ENCODE results near the gene RBBP8NL.

Gene RBBP8NL, protein sequence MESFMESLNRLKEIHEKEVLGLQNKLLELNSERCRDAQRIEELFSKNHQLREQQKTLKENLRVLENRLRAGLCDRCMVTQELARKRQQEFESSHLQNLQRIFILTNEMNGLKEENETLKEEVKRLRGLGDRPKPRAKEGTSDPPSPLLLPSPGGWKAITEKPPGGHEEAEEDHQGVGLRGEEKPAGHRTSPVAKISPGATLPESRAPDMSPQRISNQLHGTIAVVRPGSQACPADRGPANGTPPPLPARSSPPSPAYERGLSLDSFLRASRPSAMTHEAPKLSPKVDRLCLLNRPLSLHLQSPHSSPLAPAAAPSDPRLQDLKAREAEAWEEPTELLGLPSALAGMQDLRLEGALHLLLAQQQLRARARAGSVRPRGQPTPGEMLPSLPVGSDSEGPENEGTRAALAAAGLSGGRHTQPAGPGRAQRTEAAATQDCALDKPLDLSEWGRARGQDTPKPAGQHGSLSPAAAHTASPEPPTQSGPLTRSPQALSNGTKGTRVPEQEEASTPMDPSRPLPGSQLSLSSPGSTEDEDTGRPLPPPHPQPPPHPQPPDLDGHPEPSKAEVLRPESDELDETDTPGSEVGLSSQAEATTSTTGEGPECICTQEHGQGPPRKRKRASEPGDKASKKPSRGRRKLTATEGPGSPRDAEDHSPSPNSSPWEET

DNA sequence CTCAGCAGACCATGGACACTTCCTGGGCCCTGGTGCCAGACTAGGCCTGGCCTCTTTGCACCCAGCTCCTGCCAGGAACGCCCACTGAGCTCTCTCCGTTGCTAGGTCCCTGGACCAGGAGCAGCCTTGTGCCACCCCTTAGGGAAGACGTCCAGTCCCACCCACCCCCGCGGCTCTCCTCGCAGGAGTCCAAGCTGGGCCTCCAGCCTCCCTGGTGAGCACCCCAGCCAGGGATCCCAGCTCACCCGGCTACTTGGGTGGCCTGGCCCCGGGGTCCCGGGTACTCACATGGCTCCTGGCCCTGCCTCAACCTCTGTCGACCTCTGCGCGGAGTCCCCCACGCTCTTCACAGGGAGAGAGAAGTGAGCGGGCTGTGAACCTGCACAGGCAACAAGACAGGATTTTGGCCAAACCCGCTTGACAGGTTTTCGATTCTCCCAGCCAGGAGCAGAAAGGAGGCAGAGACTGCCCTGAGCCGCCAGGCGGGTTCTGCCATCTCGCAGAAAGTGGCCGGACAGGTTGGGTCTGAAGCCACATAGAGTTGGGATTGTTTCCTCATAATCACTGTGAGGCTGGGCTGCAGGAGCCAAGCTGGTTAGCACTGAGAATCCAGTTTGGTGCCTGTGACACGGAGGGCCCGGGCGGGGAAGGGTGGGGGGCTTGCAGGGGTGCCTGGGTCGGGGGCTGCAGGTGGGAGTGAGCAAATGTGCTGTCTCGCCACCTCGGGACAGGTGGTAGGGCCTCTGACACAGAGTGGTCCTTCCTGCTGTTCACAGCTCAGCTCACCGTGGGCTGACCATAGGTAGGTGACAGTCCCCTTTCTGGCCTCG lies at the start of gene RBBP8NL:
Gene RBBP8NL (minus strand): TSS at position 368 of the 830 bp plus-strand sequence. CDS start 7,892 bp downstream, outside the sequence.
- DNase-seq (ENCODE audit: low read depth in 3 of 3), result no peak

DNA sequence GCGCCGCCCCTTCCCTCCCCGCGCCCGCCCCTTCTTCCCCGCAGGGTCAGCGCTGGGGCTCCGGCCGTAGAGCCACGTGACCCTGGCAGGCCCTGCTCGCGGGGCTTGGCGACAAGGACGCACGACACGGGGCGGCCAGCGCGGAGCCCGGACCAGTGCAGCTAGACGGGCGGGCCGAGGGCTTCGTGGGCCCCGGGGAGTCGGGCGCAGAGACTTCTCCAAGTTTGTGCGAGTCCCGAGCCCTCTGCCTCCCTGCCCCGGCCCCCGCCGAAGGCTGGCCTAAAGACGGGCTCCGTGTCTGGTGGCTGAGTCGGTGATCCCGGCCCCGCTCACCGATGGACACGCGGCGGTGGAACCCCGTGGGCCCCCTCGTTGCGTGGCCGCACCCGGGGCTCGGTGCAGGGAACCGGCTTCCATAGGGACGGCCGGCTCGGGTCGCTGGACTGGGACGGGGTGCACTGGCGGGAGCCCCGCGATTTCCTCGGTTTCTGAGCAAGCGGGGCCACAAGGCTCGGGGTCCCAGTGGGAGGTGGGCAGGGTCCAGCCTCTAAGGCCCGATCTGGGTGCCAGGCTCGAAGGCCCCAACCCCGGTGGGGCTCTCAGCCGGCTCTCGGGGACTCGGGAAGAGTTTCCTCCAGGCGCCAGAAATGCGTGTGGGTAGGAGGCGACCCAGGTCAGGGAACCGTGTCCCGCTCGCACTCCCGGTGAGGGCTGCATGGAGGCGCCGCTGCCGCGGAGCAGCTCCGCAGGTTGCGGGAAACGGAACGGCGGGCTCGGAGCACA lies 48.9 kb upstream of the RBBP8NL start:
- DNase-seq (ENCODE audit: low read depth in 3 of 3), result no peak

DNA sequence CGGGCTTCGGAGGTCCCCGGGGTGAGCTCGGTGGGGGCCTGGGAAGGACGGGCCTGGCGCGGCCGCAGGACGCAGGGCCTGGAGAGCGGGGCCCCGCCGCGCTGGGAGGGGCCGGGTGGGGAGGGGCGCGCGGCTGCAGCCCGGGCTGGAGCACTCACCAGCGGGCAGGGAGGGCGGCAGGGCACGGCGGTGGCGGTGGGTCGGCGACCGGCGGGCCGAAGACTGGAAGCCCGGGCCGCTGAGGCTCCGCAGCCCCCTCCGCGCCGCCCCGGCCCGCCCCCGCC lies 48.4 kb upstream of the RBBP8NL start, which contains the start of gene GATA5:
Gene GATA5 (minus strand): TSS at position 224 of the 284 bp plus-strand sequence. CDS start 474 bp downstream, outside the sequence.
- no peak for DNase-seq (ENCODE audit: low read depth in 3 of 3)

DNA sequence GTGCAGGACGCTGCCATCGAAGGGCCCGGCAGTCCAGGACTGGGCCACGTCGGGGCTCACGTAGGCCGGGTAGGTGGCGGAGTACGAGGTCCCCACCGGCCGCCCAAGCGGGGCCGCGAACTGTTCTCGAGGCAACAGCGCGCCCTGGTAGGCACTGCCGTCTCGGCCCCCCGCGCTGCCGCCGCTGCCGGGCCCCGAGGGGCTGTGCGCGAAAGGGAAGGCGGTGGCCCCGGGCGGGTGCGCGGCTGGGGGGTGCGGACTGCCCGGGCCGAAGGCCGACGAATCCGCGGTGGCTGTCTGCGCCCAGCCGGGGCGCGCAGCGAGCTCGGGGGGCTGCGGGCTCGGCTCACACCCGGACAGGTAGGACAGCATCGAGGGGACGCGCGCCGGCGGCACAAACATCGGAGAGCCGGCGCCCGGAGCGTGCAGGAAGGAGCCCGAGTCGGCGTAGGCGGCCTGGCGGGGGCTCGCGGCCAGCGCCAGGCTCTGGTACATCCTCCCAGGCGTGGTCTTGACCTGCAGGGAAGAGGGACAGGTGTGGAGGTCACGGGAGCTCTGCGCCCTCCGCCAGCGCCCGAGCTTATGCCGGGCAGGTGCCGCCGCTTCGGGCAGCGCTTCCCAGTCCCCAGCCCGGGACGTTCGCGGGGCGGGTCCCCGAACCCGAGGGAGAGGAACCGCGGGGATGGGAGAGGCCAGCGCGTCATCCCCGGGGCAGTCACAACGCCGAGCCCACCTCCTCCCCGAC lies 47.9 kb upstream of the RBBP8NL start:
- DNase-seq (ENCODE audit: low read depth in 3 of 3), result no peak

DNA sequence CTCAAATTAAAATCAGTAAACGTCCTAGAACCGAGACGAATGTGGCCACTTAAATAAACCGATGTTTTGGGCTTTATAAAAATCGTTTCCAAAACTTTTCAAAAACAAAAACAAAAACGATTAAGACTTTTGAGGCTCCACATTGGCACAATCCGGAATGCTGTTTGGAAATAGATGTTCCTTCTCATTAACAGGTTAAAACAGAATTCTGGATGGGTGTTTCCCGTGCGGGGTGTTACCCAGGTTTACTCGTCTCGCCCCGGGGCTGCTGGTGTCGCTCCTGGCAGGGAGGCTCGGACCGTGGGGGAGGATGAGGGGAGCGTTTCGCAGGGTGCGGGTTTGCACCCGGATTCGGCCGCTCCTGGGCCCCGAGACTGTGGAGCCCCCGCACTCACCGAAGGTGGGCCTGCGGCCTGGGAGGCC lies 47.3 kb upstream of the RBBP8NL start:
- DNase-seq (ENCODE audit: low read depth in 3 of 3), result no peak

DNA sequence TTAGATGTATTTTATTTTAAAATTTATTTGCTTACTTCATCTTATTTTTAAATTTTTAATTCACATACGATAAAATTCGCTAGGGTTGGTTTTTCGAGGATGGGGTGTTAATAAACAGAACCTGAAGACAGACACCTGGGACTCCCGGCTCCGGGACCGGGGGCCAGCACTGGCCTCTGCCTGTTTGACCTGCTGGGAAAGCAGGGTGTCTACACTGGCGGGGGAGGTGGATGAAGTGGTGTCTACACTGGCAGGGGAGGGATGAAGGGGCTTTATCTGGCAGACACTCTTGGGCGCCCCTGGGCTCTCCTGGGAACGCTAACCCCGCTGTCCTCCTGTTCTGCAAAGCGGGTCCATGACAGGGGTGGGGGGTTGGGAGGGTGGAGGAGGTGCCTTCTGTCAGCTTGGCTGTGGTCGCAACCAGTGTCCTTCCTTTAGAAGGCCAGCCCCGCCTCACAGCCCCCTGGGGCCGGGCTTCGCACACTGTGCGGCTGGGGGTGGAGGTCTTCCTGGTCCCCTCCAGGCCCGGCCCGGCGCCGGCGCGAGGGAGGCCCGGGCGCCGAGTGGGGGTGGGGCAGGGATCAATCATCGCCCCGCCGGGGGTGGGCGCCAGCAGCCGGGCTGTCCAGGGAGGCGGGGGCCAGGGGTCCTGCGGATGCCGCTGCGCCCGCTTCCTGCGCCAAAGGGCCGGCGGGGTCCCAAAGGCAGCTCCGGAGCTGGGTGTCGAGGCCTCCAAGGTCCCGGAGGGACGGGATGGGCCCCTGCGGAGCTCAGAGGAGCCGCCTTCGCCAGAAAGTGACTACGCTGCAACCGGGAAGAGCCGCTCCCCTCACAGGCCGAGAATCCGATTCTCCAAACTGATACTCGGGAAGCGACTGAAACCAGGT lies 46.6 kb upstream of the RBBP8NL start:
- no peak for DNase-seq (ENCODE audit: low read depth in 3 of 3)

DNA sequence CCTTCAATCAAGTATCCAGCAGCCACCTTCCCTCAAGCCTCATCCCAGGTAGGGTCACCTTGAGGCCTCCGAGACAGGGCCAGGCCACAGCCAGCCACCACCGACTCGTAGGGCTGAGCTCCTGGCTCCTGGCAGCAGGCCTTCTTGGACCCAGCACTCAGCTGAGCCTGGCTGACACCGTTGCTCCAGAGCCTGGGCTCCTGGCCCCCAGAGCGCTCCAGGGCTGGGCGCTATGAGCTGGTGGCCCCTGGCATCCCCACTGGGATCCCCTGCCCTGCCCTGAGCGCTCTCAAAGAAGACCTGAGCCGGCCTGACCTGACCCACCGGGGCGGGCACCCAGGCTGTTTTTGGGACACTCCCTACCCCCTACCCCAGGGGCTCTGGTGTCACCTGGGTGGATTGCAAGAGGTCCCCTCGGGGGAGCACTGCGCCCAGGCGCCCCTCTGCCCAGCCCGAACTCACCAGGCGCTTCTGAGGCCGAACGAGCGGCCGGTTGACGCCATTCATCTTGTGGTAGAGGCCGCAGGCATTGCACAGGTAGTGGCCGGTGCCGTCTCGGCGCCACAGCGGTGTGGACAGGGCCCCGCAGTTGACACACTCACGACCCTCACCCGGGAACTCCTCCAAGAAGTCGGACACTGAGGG lies 45.7 kb upstream of the RBBP8NL start:
- DNase-seq (ENCODE audit: low read depth in 3 of 3), result no peak

DNA sequence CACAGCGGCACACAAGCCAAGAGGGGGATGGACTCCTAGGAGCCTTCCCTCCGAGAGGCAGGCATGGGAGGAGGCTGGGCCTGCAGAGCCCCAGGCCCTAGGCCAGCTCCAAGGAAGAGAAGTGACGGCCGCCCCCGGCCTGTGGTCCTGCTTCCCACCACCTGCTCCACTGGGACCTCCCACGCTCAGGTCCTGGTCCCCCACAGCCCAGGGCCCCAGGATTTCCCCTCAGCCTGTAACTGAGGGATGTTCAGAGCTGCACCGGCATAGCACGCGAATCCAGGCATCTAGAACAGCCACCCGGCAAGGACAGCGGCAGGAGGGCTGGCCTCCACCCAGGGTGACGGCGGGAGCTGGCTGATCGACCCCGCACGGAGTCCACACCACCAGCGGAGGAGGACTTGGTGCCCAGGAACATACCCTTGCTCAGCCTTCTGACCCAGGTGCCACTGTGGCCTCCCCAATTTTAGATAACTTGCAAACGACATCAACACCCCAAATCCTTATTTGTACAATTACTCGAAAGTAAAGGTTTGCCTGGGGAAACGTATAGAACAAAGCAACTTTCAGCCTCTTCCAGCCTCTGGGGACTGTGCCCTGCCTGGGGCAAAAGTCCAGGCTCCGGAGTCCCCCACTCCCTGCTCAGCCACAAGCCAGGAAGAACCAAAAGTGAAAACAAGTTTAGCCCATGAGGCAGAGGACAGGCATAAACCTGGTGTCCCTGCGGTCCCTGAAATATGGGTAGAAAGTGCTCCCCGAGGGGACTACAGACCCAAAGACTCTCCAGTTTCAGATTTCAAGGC lies 45.0 kb upstream of the RBBP8NL start:
- DNase-seq (ENCODE audit: low read depth in 3 of 3), result no peak

DNA sequence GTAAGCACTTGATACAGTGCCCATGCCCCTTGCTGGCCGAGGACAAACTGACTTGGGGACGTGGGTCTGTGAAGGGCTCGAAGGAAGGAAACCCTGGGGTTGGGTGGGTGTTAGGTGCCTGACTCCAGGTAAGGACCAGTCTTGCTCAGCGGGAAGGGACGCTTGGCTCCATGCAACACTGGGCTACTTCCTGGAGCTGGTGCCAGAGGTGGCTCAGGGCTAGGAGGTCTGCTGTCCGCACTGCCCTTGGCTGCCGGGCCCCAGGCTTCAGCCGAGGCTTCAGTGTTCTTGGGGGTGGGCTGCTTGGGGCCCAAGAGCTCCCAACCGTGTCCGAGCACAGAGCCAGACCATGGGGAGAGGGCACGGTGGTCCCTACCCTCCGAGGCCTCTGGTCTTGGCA lies 43.1 kb upstream of the RBBP8NL start:
- no peak for DNase-seq (ENCODE audit: low read depth in 3 of 3)

DNA sequence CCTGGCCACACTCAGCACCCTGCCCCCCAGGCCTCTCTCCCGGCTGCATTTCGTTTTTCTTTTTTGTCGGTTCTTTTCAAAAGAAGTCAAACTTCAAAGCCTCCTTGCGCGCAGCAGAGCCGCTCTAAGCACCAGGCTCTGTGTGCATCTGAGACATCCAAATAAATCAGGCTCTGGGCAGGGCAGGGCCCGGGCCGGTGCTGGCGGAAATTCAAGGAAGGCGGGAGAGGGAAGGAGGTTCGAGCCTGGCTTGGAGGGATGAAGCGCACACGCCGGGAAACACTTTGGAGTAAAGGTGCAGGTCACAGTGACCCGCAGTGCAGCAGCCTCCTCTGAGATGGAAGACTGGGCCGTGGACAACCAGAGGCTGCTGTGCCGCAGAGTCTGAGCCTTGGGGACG lies 42.7 kb upstream of the RBBP8NL start:
- no peak for DNase-seq (ENCODE audit: low read depth in 3 of 3)

DNA sequence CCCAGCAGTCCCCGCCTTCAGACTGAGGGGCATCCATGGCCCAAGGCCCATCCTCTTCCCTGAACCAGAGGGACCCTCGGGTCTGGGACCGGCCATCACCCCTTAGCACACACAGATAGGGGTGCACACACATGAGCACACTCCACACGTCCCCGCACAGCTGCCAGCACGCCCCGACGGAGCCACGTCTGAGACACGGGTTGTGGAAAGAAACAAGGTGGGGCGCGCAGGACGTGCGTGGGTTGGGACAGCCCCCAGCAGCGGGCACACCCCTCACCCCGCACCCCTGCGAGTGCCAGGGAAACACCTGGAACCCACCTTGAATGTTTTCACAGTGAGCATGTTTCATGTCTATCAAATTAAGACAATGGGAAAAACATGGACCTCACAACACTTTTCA lies 42.0 kb upstream of the RBBP8NL start:
- DNase-seq (ENCODE audit: low read depth in 3 of 3), result no peak

DNA sequence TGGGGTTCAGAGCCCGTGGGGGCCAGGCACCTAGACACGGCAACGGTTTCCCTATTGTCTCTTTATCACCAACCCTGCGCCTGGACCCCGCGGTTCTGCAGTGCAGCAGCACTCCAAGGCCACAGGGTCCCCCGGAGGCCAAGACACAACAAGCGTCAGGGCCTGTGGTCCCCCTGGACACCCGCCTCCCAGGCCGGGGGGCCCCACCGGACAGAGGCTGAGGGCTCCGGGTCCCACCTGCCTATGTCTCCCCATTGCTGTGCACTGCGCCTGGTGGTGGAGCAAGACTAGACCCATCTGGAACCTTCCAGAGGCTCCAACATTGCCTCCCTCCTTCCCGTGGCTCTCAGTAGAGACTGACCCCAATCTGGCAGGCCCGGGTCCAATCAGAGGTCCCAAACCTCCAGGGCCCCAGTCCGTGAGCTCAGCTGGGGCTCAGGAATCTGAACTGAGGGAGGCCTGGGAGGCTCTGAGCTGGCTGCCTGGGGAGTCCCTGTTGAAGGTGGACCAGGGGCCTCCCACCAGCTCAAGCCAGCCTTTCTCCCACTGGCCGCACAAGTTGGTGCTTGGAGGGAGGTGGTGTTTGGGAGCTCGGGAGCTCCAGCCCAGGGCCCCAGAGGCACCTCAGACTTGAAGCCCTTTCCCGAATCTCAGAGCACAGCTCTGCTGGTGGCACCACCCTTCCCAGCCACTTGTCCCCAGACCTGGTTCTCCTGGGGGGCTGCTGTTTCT lies 39.6 kb upstream of the RBBP8NL start:
- DNase-seq (ENCODE audit: low read depth in 3 of 3), result no peak

DNA sequence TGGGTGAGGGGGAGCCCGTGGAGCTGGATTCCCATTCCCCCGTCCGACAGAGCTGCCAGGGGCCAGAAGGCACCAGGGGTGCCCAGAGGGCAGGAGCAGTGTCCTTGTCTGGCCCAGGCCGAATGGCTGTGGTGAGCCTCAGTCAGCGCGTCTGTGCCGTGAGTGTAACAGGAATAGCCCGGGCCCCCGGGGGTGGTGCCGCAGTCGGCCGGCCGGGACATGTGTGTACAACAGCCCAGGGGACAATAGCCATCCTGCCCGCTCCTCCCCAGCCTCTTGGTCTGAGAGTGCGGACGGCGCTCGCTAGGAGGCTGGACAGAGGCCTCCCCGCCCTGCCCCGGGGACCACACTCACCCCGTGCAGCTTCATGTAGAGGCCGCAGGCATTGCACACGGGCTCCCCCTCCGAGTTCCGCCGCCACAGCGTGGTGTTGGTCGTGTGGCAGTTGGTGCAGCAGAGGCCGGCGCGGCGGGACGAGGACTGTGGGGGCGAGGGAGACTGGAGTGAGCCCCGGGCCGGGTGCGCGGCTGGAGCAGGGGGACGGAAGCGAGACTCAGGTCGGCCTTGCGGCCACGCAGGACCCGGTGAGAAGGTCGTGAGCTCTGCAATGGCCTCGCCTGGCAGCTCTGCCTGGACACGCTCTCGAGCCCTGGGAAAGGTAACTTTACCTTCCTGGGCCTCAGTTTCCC lies 38.9 kb upstream of the RBBP8NL start:
- DNase-seq (ENCODE audit: low read depth in 3 of 3), result no peak

DNA sequence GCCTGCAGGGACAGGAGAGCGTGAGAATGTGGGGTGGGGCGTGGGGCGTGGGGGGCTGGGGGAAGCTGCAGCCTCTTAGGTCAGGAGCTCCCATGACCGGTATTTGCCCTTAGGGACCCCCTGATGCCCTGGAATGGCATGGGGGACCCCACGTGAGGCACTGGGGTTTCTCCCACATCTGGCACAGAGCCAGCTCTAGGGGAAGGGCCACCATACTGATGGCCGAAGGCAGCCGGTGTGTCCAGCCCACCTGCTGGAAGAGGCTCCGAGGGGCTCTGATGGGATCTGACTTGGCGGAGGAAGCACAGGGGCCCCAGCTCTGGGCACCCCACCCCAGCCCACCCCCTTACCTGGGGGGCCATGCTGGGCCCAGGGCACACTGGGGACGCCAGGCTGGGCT lies 37.7 kb upstream of the RBBP8NL start:
- no peak for DNase-seq (ENCODE audit: low read depth in 3 of 3)

DNA sequence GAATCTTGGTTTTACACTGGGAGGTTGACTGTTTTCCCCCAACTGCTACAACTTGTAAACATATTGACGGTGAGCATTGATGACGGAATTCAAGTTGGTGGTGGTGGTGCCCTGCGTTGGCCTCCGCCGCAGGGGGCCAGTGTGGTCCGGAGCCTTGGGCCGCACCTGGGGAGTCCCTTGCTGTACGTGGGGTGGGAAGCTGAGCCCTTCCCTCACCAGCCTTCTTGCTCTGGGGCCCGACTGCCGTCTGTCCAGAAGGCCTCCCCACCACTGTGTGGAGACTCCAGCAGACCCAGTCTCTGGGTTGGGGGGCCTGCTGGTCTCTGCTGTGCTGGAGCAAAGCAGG lies 37.1 kb upstream of the RBBP8NL start:
- DNase-seq (ENCODE audit: low read depth in 3 of 3), result no peak

DNA sequence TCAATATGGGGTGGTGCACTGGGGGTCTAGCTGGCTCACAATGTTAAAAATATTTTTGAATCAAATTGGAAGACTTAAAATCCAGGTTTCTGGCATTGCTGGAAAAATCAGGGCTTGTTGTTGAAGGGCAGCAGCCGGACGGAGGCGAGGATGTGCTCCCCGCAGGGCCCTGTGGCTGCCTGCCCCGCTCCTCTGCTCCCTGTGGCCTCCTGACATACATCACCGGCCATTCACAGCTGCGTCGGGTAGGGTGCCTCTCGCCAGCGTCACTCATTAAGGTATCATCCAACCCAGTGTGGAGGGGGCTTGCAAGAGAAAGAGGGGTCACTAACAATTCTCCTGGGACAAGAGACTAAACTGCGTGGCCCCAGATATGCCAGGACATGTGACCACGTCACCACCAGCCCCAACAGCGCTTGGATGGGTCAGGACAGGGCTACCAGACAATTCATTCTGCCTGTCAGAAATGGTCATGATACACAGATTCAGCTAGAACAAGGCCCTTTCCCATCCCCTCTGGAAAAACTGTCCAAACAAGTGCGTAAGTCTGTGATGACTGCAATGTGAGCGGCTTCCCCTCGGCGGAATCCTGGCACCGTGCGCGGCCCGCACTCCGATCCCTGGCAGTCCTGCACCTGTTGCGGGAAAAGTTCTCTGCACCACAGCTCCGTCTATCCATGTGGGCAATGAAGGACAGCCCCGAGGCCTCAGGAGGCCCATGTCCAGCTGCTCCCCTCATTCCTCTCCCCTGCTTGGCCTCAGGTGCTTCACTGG lies 36.5 kb upstream of the RBBP8NL start:
- no peak for DNase-seq (ENCODE audit: low read depth in 3 of 3)
